GM21825 (cell line): ENCODE data around the gene ABLIM2.

Experiments used
- ATAC-seq: cut with Tn5 transposase; IDR thresholded peaks from one replicate; pipeline ENCODE4 v1.9.1; 2021; ENCODE audit warnings: mild to moderate bottlenecking, moderate library complexity; ENCODE audit not compliant: unreplicated experiment

ABLIM2 gene

DNA sequence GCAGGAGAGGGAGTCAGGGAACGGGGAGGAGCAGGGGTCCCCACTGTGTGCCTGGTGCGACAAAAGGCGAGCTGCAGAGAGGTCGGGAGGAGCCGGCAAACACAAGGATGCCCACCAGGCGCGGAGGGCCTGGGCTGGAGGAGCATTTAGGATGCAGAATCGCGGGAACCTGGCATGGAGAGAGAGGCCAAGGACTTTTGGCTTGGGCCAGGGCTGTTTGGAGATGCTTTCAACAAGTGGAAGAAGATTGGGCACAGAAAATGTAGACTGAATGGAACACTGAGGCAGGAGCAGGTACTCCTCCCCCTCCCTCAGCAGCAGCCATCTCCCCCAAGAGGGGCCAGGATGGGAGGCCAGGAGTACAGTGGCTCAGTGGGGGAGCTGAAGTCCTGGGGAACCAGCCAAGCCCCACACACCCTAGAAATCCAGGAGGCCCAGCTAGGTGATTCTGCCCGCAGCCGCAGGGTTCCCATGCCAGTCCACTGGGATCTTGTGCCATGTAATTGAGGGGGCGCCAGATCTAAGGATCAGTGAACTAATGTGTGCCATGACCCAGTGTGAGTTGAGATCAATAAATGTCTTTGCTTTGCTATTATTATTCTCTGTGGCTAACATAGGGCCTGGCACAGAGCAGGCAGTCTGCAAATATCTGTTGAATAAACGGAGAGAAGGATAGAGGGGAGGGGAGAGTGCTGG is 1.1 kb upstream of the ABLIM2 start:
- no peak for ATAC-seq

GRCh38 chr4:8157944-8158709 is 486 bp downstream of the ABLIM2 start:
- ATAC-seq, result no peak

GRCh38 chr4:8157496-8157895 is 1.1 kb downstream of the ABLIM2 start:
- ATAC-seq, result no peak

- no peak for ATAC-seq
Measured at GRCh38 chr4:8156617-8157016, 2.0 kb downstream of the ABLIM2 start.

GRCh38 chr4:8155660-8156421 is 2.8 kb downstream of the ABLIM2 start:
- no peak for ATAC-seq

- ATAC-seq, result no peak
Measured at GRCh38 chr4:8155048-8155447, 3.6 kb downstream of the ABLIM2 start.

DNA sequence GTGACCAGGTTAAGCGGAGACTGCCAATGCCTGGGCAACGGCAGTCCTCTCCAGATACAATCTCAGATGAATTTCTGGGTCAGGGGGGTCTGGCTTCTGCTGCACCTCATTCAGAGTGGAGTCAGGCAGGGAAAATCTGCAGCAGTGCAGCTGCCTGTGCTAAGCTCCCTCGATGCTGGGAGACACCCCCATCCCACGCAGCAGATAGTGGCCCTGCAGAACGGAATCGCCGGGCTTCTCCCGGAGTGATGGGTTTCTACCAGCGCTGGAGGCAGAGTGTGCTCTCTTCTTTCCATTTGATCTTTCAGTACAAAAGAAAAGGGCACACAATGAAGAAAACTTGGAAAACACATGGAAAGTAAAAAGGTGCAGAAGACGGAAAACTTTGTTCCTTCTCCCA is 5.2 kb downstream of the ABLIM2 start:
- no peak for ATAC-seq

DNA sequence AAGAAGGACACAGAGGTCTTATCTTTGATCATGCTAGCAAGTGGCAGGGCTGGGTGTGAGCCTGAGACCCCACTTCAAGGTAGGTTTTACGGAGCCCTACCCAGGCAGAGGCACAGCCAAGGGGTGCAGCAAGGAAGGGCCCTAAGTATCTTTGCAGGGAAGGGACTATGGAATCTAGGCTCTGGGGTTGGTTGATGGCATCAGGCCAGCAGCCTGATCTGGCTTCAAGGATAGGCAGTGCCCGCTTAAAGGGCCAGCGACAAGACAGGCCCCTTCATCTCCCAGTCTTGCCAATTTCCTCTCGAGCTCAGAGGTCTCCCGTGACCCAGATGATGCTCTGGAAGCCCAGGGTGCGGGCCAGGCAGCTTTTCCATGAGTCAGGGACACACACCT is 5.8 kb downstream of the ABLIM2 start:
- ATAC-seq, result no peak

DNA sequence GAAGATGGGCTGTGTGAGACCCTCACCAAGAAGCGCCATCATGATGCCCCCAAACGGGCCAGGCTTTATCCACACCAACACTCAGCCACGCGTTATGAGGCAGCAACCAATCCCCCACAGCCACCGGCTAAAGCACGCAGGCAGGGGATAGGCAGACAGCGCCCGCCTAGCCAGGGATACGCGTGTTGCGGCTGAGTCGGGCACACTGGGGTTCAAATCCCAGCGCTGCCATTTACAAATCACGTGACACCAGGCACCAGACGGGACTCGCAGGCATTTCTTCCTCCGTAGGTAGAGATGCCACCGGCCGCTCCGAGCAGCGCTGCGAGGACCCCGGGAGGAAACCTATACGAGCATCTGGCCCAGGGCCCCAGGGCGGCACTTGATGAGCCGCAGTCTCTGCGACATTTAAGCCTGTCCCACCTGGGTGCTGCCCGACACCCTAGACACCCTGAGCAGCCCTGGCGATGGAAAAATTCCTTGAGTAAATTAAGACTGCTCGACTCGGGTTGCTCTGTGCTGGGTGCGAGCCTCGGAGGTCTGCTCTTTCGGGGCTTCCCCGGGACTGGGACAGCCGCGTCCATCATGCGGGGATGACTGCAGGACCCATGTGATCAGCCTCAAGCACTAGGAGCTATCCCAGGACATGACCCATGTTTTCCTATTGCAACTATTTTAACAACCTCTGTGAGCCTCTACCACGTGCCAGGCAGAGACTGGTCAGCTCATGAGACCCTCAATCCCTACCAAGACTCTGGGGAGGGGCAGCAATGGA is 6.3 kb downstream of the ABLIM2 start:
- ATAC-seq, result no peak

GRCh38 chr4:8151165-8151650 is 7.4 kb downstream of the ABLIM2 start:
- no peak for ATAC-seq

DNA sequence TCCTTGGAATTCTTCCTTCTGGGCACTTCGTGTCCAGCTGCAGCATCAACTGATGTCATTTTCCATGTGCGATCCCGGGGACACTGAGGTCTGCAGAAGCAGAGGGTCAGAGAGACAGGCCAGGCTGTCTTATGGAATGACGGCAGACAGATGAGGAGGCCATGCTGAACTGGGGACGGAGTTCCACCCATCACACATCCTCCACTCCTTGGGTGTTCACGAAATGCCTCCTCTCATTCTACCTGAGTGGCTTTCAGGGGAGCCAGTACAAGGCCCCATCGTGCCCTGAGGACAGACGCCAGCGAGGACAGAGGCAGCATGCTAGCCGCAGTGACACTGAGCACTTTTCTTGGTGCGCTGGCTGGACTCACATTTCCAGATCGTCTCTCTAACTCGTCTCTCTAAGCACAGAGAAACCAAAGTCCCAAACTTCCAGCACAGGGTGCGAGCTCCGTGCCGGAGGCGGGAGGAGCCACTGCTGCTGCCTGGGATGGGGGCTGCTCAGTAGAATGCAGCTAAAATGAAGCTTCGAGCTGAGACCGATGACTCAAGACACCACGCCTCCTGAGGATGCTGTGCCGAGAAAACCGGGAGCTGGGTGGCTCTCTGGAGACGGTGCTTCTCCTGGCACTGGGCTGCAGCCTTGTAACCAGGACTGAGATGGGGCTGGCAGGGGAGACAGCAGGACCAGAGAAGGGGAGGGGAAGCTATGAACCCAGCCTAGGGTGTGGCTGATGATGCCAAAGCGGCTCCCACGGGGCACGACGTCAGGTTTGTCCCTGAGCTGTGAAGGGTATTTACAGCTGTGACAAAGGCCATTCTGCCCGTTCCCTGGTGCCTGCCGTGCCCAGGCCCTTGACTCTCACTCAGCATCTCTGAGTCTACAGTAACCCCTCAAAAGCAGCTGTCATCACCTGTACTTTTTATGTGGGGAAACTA is 8.2 kb downstream of the ABLIM2 start:
- no peak for ATAC-seq

DNA sequence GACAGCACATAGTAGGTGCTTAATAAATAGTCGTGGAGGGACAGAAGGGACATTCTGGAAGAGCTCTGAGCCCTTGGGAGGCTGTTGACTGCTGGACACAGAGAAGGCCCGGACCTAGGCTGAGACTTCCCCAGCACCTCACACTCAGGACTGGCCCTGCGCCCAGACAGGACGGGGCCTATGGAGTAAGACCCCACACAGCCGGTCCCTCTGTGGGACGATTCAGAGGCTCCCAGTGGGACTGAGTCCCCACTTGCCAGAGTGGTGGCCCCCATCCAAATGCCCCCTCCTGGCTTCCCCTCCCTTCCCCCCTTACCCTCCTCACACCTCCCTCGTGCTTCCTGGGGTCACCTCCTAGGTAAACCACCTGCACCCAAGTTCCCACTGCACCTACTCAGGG is 8.9 kb downstream of the ABLIM2 start:
- ATAC-seq, result no peak

DNA sequence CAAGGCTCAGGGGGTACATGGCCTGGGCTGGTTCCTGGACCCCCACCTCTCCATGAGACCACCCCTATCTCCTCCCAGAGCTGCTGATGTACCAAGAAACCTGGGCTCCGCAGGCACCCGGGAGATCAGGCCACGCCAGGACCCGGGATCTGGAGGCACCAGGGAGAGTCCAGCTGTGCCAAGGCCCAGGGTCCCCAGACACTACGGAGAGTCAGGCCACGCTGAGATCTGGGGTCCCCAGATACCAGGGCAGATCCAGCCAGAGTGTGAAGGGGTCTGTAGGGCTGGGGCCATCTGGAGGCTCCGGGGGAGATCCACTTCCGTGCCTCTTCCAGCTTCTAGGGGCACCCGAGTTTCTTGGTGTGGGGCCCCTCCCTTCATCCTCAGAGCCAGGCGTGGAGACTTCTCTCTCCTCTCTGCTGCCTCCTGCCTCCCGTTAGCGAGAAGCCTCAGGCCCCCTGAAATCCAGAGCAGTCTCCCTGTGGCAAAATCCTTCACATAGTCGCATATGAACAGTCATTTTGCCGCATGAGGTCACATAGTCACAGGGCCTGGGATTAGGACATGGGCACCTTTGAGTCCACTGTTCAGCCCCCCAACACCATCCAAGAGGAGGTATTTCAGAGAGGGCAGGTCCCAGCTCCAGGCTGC is 9.7 kb downstream of the ABLIM2 start:
- no peak for ATAC-seq

- no peak for ATAC-seq
Measured at GRCh38 chr4:8148159-8148558, 10.5 kb downstream of the ABLIM2 start.

GRCh38 chr4:8147231-8147970 is 11.2 kb downstream of the ABLIM2 start:
- no peak for ATAC-seq

DNA sequence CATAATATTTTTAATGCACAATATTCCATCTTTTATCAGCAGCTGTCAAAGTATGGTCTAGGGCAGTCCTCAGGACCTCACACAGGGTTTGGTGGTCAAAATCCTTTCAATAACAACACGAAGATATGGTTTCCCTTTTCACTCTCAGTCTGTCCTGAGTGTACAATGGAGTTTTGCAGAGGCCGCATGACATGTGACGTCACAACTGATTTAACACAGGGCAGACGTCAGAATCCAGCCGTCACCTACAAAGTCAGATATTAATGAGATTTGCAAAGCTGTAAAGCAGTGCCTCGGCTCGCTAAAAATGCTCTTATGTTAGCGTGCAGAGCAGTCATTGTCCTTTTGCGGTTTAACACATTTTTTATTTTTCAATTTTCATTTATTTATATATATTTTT is 12.5 kb downstream of the ABLIM2 start:
- no peak for ATAC-seq

DNA sequence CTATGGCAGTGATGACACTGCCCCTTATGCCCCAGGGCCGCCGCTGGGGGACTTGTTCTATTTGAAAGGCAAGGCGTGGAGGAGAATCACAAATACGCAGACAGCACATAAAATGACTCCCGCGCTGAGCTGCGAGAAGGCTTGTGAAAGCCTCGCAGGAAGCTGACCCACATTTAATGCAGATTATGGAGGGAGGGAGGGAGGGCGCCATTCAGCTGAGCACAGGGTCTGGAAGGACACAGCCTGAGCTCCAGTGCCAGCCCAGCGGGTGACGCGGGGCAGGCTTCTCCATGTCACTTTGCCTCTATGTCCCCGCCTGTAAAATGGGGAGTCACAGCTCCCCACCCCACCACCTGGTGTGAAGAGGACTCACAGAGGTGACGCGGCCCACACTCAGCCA is 14.3 kb downstream of the ABLIM2 start:
- no peak for ATAC-seq

DNA sequence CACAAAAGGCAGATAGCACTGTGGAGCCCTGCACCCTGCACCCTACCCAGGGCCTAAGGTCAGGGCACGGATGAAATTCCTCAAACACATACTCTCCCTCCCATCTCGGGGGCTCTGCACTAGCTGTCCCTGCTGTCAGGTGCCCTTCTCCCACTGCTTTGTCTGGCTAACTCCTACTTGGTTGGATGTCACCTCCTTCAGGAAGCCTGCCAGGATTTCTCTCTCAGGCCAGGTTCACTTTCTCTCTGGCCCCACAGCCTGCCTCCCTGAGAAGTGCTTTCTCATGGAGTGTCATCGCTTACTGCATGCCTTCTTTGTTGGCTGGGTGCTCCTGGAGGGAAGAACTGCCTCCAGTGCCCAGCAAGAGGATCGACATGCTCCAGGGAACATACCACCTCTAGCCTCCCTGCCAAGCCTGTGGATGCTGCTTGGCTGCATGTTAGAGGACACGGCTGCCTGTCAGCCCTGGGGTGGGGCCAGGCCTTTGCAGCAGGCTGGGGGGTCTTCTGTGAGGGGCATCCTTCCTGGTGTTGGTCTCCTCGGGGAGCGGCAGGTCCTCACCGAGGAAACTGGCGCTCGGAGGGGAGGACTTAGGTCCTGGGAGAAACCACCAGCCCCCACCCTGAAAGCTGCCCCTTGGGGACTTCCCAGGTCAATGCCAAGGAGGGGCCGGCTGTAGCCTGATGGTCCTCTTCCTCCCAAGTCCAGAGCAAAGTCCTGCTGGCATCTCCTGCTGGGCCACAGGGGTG is 15.0 kb downstream of the ABLIM2 start:
- no peak for ATAC-seq
